Myocyte (in vitro differentiated cells): ENCODE data around the gene ALAS1. TPM values are rescaled to one million over a fixed set of nuclear protein-coding genes. Genes with fewer than 3 reads are reported as not detected.

ENCODE experiments used
- DNase-seq: peaks from one replicate; pipeline ENCODE4 v3.0.0-alpha.2; 2012; ENCODE audit warnings: low read depth
- total RNA-seq: library from RNA; depleted of rRNA; stranded (reverse); fragments of >200 nt; gene quantifications from 2 replicates; pipeline ENCODE4 v1.2.3, GENCODE V29; 2014

Gene ALAS1
- total RNA-seq, 1 donor from 2014 or later: 83.9 TPM

DNA sequence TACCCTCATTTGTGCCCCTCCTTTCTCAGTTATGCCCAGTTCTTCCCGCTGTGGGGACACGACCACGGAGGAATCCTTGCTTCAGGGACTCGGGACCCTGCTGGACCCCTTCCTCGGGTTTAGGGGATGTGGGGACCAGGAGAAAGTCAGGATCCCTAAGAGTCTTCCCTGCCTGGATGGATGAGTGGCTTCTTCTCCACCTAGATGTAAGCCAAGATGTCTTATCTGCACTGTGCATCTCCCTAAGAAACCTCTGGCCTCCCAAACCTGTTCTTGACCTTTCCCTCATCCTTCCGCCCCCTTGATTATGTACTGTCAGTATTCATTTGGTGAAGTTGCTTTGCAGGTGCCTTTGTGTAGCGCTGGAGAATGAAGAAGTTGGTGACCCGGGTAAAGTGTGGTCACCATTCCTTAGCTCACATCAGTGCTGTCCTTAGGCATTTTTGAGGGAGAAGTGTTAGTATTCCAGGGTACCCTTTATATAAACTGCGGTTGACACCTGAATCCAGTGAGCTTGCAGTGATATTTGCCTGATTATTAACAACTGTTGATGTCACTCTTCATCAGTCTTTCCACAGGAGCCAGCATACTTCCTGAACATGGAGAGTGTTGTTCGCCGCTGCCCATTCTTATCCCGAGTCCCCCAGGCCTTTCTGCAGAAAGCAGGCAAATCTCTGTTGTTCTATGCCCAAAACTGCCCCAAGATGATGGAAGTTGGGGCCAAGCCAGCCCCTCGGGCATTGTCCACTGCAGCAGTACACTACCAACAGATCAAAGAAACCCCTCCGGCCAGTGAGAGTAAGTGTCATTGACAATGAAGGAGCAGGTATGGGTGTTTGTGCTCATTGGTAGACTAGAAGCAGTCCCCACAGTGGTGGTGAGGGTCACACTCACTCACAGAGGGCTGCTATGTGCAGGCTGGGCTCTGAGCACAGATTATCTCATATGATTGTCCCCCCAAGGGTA, 966 bp downstream of the ALAS1 start:
- no peak for DNase-seq

DNA sequence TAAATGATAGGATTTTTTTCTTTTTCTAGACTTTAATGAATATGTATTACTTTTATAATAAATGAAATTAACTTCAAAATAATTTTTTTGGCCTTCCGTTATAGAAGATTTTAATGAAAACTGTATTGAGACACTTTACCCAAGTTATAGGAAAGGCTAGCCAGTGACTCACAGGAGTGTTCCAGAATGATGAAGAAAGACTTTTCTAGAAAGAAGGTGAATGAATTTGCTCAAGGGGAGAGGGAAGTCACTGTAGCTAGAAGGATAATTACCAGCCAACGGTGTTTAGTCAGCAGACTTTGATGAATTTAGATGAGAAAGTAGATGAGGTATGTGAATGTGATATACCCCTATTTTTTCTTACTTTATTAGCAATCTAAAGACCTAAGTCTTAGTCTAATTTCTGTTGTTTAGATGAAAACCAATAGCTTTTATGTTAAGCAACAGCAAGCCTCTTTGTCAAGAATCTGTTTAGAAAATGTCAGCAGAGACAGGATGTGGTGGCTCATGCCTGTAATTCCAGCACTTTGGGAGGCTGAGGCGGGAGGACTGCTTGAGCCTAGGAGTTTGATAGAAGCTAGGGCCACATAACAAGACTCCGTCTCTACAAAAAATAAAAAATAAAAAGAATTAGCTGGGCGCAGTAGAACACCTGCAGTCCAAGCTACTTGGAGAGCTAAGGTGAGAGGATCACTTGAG, 3.2 kb downstream of the ALAS1 start:
- no peak for DNase-seq

DNA sequence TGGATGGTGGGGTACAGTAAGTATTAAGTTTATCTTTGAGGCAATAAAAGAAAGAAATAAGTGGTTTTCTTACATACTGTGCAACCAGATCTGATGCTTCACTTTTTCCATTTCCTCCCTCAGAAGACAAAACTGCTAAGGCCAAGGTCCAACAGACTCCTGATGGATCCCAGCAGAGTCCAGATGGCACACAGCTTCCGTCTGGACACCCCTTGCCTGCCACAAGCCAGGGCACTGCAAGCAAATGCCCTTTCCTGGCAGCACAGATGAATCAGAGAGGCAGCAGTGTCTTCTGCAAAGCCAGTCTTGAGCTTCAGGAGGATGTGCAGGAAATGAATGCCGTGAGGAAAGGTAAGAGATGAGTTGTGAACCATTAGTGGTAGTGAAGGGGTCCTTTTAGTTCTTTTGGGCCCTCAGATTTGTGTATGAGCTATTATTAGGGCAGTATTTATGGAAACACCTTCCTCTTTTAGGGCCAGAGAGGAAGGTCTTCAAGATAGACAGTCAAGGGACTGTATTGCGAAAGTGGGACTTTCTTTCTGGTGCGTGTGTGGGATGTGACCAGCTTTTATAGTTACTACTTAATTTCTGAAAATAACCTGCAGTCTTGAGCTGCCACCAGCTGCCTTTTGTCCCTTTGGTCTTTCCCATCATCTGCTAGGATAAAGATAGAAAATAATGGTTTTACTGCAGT, 4.6 kb downstream of the ALAS1 start:
- DNase-seq: no peak

DNA sequence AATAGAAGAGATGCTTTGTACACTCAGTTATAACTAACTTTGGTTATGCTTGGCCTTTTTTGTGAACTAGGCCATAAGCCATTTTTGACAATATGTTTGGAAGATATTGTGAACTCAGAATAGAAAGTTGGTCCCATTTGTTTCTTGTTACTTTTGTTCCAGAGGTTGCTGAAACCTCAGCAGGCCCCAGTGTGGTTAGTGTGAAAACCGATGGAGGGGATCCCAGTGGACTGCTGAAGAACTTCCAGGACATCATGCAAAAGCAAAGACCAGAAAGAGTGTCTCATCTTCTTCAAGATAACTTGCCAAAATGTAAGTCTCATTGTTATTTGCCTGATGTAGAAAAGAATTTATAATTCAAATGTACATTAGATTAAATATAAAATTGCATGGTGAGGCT, 5.7 kb downstream of the ALAS1 start:
- no peak for DNase-seq

DNA sequence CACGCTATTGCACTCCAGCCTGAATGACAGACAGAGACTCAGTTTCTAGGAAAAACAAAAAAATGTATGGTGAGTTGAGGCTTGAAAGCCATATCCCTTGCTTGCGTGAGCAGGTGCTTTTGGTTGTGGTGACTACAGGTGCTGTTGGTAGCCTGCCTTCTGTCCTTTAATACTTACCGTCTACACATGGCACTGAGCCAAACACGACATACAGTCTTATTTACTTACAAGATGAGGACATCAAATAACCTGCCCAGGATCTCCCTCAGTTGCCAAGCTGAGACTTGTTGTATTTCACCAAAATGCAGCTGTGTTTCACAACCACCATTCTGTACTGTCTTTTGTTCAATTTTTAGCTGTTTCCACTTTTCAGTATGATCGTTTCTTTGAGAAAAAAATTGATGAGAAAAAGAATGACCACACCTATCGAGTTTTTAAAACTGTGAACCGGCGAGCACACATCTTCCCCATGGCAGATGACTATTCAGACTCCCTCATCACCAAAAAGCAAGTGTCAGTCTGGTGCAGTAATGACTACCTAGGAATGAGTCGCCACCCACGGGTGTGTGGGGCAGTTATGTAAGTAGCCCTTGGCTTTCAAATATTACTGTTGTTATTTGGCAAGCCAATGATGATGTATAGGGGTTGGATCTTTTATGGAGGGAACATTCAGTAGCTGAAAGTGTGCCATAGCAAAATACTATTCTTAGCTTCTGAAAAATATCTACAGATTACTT, 6.5 kb downstream of the ALAS1 start:
- no peak for DNase-seq

DNA sequence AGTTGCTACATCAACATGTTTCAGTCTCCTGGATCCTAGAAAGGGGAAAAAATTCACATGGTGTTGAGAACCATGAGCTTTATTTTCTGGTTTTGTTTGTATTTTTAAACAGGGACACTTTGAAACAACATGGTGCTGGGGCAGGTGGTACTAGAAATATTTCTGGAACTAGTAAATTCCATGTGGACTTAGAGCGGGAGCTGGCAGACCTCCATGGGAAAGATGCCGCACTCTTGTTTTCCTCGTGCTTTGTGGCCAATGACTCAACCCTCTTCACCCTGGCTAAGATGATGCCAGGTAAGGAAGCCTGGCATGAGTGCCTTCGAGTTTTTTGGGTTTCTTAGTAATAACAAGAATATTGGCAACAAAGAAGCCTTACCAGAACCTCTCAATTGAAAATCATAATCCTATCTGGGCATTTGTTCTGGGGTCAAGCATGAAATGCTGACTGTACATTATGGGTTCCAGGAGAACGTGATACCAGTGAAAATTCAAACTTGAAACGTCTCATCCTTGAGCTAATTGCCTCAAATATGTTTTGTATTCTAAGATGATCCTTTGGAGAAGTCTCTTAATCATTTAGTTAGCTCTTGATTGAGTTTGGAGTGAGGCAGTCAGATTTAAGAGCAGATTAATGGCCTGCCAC, 7.9 kb downstream of the ALAS1 start:
- DNase-seq: no peak

DNA sequence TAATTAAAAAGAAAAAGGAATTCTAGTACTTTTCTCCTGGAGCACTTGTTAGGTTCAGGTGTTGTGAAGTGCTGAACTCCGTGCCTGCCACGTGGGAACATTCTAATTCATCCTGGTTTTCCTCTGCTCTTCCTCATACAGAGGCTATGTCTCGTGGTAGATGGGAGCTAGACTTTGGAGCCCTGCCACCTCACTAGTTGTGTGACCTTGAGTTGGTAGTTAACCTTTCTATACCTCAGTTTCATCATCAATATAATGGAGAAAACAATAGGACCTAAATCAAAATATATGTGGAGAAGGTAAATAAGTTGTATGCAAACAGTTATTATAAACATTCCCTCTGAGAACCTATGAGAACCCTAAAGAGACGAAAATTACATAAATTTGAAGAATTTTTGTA, 10.6 kb downstream of the ALAS1 start:
- DNase-seq: no peak

DNA sequence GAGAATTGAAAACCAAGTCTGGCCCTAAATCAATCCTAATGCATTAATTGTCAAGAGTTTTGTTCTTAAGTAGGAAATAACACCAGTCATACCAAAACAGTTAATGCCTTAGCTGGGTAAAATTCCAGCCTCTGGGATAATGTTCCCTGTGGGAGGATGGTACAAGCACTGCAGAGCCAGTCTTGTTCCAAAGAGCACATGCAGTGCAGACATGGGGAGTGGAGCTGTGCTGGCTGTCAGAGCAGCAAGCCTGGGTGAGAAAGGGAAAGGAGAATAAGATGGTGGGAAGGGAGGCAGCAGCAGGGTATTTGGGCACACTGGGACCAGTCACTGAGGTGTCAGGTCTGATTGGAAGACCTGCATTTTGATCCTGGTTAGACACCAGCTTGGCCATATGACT, 12.1 kb downstream of the ALAS1 start:
- DNase-seq: no peak

DNA sequence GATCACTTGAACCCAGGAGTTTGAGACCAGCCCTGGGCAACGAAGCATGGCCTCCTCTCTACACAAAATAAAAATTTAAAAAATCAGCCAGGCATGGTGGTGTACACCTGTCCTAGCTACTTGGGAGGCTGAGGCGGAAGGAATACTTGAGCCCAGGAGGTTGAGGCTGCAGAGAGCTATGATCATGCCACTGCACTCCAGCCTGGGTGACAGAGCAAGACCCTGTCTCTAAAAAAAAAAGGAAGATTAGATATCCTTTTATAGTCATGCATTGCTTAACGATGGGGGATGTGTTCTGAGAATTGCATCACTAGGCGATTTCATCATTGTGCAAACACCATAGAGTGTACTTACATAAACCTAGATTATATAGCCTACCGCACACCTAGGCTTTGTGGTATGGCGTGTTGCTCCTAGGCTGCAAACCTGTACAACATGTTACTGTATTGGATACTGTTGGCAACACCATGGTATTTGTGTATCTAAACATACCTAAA, 12.6 kb downstream of the ALAS1 start:
- DNase-seq: no peak

DNA sequence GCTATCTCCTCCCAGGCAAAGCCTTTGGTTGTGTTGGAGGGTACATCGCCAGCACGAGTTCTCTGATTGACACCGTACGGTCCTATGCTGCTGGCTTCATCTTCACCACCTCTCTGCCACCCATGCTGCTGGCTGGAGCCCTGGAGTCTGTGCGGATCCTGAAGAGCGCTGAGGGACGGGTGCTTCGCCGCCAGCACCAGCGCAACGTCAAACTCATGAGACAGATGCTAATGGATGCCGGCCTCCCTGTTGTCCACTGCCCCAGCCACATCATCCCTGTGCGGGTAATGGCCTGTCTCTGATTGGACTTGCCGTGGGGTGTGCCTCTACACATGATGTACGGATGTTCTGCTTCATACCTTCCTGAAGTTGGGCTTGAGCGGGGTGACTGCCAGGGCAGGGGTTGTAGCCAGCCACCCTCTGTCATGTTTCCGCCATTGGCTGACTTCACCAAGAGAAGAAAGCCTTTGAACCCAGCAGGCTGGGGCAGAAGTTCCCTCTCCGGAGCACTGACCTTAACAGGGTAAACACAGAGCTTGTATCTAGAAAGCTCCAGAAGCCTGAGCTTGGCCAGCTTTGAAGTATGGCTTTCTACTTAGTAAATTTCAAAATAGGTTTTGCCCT, 13.4 kb downstream of the ALAS1 start:
- no peak for DNase-seq

DNA sequence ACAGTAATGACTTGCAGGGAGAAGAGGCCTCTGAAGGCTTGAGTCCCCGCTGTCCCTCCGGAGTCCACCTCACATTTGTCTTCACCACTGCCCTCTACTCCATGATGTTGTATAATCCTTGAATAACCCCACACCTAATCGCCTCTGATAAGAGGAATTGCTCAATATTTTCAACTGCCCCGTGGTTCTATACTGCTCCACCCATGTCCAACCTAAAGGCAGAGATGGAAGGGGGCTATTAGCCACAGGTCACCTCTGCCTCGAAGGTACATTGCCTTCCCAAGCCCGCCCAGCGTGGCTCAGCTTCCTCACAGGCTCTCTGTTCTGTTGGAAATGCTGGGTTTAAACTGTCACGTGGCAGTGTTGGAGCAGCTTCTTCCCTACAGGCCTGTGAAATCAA, 15.0 kb downstream of the ALAS1 start:
- no peak for DNase-seq

DNA sequence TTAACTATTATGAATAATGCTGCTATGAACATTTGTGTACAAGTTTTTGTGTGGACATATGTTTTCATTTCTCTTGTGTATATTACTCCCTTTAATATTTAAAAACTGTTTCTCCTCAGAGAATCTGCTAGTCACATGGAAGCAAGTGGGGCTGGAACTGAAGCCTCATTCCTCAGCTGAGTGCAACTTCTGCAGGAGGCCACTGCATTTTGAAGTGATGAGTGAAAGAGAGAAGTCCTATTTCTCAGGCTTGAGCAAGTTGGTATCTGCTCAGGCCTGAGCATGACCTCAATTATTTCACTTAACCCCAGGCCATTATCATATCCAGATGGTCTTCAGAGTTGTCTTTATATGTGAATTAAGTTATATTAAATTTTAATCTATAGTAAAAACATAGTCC, 15.9 kb downstream of the ALAS1 start:
- DNase-seq: no peak

DNA sequence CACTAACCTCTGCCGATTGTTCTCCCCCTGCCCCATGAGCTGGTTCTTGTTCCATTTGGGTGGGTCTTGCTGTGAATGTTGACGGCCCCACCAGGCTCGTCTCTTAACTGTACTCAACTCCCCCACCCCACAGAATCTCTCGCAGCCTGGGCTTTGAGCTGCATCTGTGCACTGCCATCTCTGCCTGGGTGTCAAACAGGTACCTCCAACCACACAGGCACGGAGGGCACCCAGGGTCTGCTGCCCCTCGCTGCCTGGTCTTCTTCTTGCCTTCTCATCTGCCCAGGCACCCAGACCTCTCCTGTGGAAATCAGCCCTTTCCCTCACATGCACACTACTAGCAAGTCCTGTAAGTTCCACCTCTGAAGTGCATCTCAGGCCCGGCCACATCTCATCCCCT, 17.4 kb downstream of the ALAS1 start:
- DNase-seq: no peak

DNA sequence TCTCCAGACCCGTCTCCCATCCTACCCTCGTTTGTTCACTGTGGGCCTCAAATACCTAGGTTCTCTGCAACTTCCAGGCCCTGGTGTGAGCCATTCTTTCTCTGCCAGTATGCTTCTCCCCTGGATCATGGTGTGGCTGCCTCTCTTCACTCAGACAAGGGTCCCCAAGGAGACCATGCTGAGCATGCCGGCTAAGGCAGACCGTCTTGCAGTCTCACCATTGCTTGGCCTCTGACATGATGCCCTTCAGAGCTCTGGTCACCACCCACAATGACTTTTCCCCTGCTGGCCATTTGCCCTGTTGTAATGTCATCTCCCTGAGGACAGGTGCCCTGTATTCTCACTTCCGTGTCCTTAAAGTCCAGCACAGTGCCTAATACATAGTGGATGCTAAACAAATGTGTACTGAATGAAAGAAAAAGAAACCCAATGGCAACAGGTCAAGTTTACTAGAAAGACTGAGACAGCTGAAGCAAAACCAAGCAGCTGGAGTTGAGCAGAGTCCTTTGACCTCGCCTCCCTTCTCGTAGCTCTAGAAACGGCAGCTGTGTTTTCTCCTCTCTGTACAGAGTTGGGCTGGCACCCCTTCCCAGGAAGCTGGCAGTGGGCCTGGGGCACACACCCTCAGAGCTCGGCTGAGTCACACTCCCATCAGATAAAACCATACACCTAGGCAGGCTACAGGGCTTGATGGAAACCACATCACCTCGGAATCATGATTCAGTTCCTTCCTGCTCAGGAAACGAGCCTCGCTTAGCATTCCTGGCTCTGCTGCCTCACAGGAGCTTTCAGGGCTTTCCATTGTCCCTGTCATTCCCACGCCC, 18.8 kb downstream of the ALAS1 start:
- peak; percentile 98 for DNase-seq

DNA sequence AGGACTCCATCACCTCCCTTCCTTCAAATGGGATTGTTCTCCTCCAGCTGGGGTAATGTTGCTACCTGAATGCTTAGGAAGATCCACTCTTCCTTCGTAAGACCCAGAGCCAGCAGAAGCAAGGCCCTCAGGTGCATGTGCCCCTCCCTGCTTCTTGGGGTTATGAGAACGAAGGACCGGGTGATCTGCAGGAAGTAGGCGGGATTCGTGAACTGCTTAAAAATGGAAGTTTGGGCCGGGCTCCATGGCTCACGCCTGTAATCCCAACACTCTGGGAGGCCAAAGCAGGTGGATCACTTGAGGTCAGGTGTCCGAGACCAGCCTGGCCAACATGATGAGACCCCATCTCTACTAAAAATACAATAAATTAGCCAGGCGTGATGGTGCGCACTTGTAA, 19.4 kb downstream of the ALAS1 start:
- no peak for DNase-seq

DNA sequence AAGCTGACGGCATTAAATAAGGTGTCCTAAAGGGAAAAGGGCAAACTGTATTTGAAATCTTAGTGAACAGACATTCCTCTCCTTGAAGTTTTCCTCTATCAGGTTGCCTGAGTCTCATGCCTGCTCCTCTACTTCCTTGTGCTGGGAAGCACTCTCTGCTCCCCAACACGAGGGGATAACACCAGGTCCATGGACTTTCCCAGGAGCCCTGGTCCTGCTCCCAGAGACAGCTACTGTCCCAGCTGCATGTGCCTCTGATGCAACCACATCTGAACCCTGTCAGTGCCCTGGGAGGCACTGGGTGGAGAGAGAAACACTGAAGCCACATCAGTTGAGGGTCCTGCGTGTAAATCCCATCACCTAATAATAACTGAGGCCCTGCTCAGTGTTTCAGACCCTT, 20.1 kb downstream of the ALAS1 start:
- DNase-seq: no peak

DNA sequence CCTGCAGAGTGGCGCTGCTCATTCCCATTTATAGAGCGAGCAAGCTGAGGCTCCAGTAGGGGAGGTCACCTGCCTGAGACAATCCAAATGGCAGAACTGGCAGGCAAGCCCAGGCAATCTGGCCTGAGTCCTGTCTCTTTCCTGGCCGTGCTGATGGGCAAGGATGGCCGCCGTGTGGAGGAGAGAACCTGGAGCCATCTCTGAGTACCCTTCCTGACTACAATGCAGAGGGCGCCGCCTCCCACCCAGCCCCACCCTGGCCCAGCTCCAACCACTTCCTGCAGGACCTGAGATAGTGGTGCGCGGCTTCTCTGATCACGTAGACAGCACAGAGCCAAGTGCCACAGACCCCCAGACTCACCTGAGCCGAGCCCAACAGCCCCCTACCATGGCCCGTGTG, 20.5 kb downstream of the ALAS1 start:
- no peak for DNase-seq

DNA sequence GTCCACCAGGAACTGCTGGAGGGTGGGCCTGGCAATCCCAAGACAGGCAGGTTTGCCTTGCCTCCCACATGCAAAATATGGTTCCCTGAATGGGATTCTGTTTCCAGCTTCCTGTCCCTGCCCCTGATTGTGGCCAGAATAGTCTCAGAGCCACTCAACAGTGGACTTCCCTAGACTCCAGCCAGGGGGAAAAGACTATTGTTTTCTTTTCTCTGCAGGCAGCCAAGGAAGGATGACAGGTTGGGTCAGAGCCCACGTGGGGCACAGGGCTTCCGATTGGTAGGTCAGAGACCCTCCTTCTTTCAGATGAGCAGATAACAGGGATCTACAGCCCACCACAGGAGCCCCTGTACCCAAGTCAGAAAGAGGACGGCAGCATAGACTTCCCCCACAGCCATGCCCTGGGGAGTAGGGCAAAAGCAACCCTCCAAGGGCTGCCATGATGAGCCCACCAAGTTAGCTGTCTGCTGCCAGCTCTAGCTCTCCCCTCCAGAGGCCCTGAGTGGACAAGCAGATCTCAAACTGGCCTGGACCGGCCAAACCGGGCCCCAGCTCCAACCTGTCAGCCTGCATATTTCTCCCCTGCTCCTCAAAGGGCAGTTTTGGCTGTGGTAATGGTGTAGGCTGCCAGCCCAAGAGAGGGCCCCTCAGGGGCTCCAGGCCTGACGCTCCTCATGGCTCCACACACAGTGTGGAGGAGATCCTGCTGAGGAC, 21.1 kb downstream of the ALAS1 start:
- DNase-seq: no peak
